Astrocyte (in vitro differentiated cells and primary cell): Measurements from ENCODE around the gene FNDC3B. TPM values are rescaled to one million over a fixed set of nuclear protein-coding genes. Genes with fewer than 3 reads are reported as not detected.

Experiments used
- DNase-seq: peaks from one replicate; pipeline ENCODE4 v3.0.0-alpha.2; 2010; ENCODE audit warnings: low read depth
- FAIRE-seq: peaks from 2 replicates; lab custom pipeline; 2011; peaks lifted over from hg19 to GRCh38; lab: Jason Lieb, UNC
- H2AFZ ChIP-seq: 2 replicates; pipeline ENCODE4 v1.6.0; 2012; ENCODE audit warnings: low read depth, low read length, inconsistent platforms
- H3K27ac ChIP-seq: 2 replicates; pipeline ENCODE4 v1.5.1; 2011; ENCODE audit warnings: low read depth, low read length, inconsistent platforms
- H3K27me3 ChIP-seq: 2 replicates; pipeline ENCODE4 v1.6.0; 2011; ENCODE audit warnings: low read length, inconsistent platforms; ENCODE audit not compliant: insufficient read depth
- H3K36me3 ChIP-seq: 2 replicates; pipeline ENCODE4 v1.5.1; 2011; ENCODE audit warnings: low read length, inconsistent platforms; ENCODE audit not compliant: insufficient read depth
- H3K4me1 ChIP-seq: 2 replicates; pipeline ENCODE4 v1.5.1; 2011; ENCODE audit warnings: low read length, inconsistent platforms; ENCODE audit not compliant: insufficient read depth
- H3K4me2 ChIP-seq: 2 replicates; pipeline ENCODE4 v1.6.0; 2012; ENCODE audit warnings: low read length, inconsistent platforms
- H3K4me3 ChIP-seq: 2 replicates; pipeline ENCODE4 v1.5.1; 2011; ENCODE audit warnings: low read depth, mild to moderate bottlenecking, low read length, inconsistent platforms; ENCODE audit not compliant: insufficient read depth
- H3K79me2 ChIP-seq: 2 replicates; pipeline ENCODE4 v1.6.0; 2012; ENCODE audit warnings: mild to moderate bottlenecking, low read length, inconsistent platforms; ENCODE audit not compliant: insufficient read depth
- H3K9ac ChIP-seq: 2 replicates; pipeline ENCODE4 v1.6.0; 2012; ENCODE audit warnings: mild to moderate bottlenecking, low read length, inconsistent platforms
- H3K9me3 ChIP-seq: 2 replicates; pipeline ENCODE4 v1.5.1; 2012; ENCODE audit warnings: low read depth, mild to moderate bottlenecking, low read length, inconsistent platforms; ENCODE audit not compliant: insufficient read depth
- H4K20me1 ChIP-seq: 2 replicates; pipeline ENCODE4 v1.6.0; 2012; ENCODE audit warnings: low read length, inconsistent platforms; ENCODE audit not compliant: insufficient read depth
- H3K27ac Mint-ChIP-seq: one replicate; pipeline ENCODE4 v1.8.0; 2021; ENCODE audit warnings: mild to moderate bottlenecking, mixed read lengths; ENCODE audit not compliant: unreplicated experiment
- H3K27me3 Mint-ChIP-seq: one replicate; pipeline ENCODE4 v1.8.0; 2021; ENCODE audit warnings: low read depth, mixed read lengths; ENCODE audit not compliant: unreplicated experiment
- H3K36me3 Mint-ChIP-seq: one replicate; pipeline ENCODE4 v1.8.0; 2021; ENCODE audit warnings: low read depth, mixed read lengths; ENCODE audit not compliant: unreplicated experiment
- H3K4me1 Mint-ChIP-seq: one replicate; pipeline ENCODE4 v1.8.0; 2021; ENCODE audit warnings: low read depth, mixed read lengths; ENCODE audit not compliant: unreplicated experiment
- H3K4me3 Mint-ChIP-seq: one replicate; pipeline ENCODE4 v1.8.0; 2021; ENCODE audit warnings: mild to moderate bottlenecking, moderate library complexity, mixed read lengths; ENCODE audit not compliant: unreplicated experiment
- H3K9me3 Mint-ChIP-seq: one replicate; pipeline ENCODE4 v1.8.0; 2021; ENCODE audit warnings: mild to moderate bottlenecking, mixed read lengths; ENCODE audit not compliant: unreplicated experiment
- CTCF ChIP-seq: IDR thresholded peaks from 2 replicates; pipeline ENCODE4 v1.5.1; 2011; ENCODE audit warnings: low read depth, mild to moderate bottlenecking, inconsistent platforms, low read length, moderate library complexity; ENCODE audit not compliant: insufficient read depth
- EZH2 ChIP-seq: IDR thresholded peaks from 2 replicates; pipeline ENCODE4 v1.6.1; 2012; ENCODE audit warnings: mild to moderate bottlenecking, low read length, inconsistent platforms; ENCODE audit not compliant: insufficient read depth
- total RNA-seq: library from RNA; stranded (reverse); gene quantifications from 2 replicates; pipeline ENCODE4 v1.2.1, GENCODE V29; 2021

Gene FNDC3B
- total RNA-seq, 1 donor from 2014 or later, result 327 TPM

GRCh38 chr3:172128858-172129257 is 89.5 kb downstream of the FNDC3B start:
- peak overlapping the region; percentile 97 for H3K27ac Mint-ChIP-seq
- peaks cover 54% of the 10 kb centered on the region for H4K20me1 ChIP-seq
- peaks cover 20% of the 10 kb centered on the region for H3K36me3 Mint-ChIP-seq

GRCh38 chr3:172129498-172129849 is 90.1 kb downstream of the FNDC3B start:
- H3K27ac ChIP-seq, result peak overlapping the region; percentile 94
- TF ChIP-seq CTCF (no peak), EZH2 (no peak)
- H3K27ac Mint-ChIP-seq, result peak overlapping the region; percentile 97
- H3K4me1 ChIP-seq, result peaks cover 54% of the 10 kb centered on the region
- DNase-seq (no peak), FAIRE-seq (peak; percentile 32)
- H3K9me3 Mint-ChIP-seq, result no peaks in the 10 kb centered on the region
- H3K9ac ChIP-seq, result peak overlapping the region; percentile 65
- H3K4me3 Mint-ChIP-seq, result peak overlapping the region; percentile 34
- no peak overlapping the region for H2AFZ ChIP-seq
- H4K20me1 ChIP-seq, result peaks cover 48% of the 10 kb centered on the region
- H3K36me3 Mint-ChIP-seq, result peaks cover 17% of the 10 kb centered on the region
- H3K4me2 ChIP-seq, result peak overlapping the region; percentile 71
- H3K36me3 ChIP-seq, result peaks cover 17% of the 10 kb centered on the region
- no peak overlapping the region for H3K4me3 ChIP-seq
- H3K9me3 ChIP-seq, result no peaks in the 10 kb centered on the region
- H3K4me1 Mint-ChIP-seq, result peaks cover 65% of the 10 kb centered on the region
- no peaks in the 10 kb centered on the region for H3K27me3 ChIP-seq
- peaks cover 88% of the 10 kb centered on the region for H3K79me2 ChIP-seq
- no peaks in the 10 kb centered on the region for H3K27me3 Mint-ChIP-seq

More at GRCh38 chr3:172128858-172129257, 89.5 kb downstream of the FNDC3B start:
- Mint-ChIP-seq H3K27me3 (no peaks in the 10 kb centered on the region), H3K4me3 (peak overlapping the region; percentile 47), H3K4me1 (peaks cover 62% of the 10 kb centered on the region), H3K9me3 (no peaks in the 10 kb centered on the region)
- TF ChIP-seq EZH2 (no peak), CTCF (no peak)
- H3K36me3 ChIP-seq, result peaks cover 11% of the 10 kb centered on the region
- no peak overlapping the region for H3K4me3 ChIP-seq
- no peak for FAIRE-seq
- DNase-seq, result no peak
- H3K27me3 ChIP-seq, result no peaks in the 10 kb centered on the region
- no peak overlapping the region for H2AFZ ChIP-seq
- H3K79me2 ChIP-seq, result peaks cover 89% of the 10 kb centered on the region
- peak overlapping the region; percentile 65 for H3K9ac ChIP-seq
- H3K9me3 ChIP-seq, result no peaks in the 10 kb centered on the region
- H3K4me1 ChIP-seq, result peaks cover 54% of the 10 kb centered on the region
- peak overlapping the region; percentile 94 for H3K27ac ChIP-seq
- H3K4me2 ChIP-seq, result peak overlapping the region; percentile 71

- H3K27me3 ChIP-seq, result no peaks in the 10 kb centered on the region
- peaks cover 12% of the 10 kb centered on the region for H3K36me3 Mint-ChIP-seq
- peak; percentile 68 for FAIRE-seq
- no peaks in the 10 kb centered on the region for H3K9me3 ChIP-seq
- peak overlapping the region; percentile 78 for H3K9ac ChIP-seq
- peaks cover 65% of the 10 kb centered on the region for H3K4me1 Mint-ChIP-seq
- peak overlapping the region; percentile 97 for H3K27ac Mint-ChIP-seq
- peaks cover 87% of the 10 kb centered on the region for H3K79me2 ChIP-seq
- peaks cover 49% of the 10 kb centered on the region for H3K4me1 ChIP-seq
- H3K4me3 Mint-ChIP-seq, result peak overlapping the region; percentile 42
- peak overlapping the region; percentile 94 for H3K27ac ChIP-seq
- H3K4me3 ChIP-seq, result no peak overlapping the region
- H3K9me3 Mint-ChIP-seq, result no peaks in the 10 kb centered on the region
- peaks cover 19% of the 10 kb centered on the region for H3K36me3 ChIP-seq
- H2AFZ ChIP-seq, result no peak overlapping the region
- peaks cover 45% of the 10 kb centered on the region for H4K20me1 ChIP-seq
- peak overlapping the region; percentile 71 for H3K4me2 ChIP-seq
- DNase-seq, result peak; percentile 99
- no peaks in the 10 kb centered on the region for H3K27me3 Mint-ChIP-seq
- no peak for TF ChIP-seq CTCF
- no peak for TF ChIP-seq EZH2
Observed at GRCh38 chr3:172129850-172130716, 90.7 kb downstream of the FNDC3B start.
